Right renal pelvis (tissue), 4 donors: ENCODE measurements around the gene PDZD2. TPM values are rescaled to one million over a fixed set of nuclear protein-coding genes. Genes with fewer than 3 reads are reported as not detected.

Experiments
- DNase-seq, 4 donors: peaks; one replicate each; pipeline ENCODE4 v3.0.0-alpha.2; 2013; ENCODE audit warnings: low read depth in 4 of 4, low spot score in 3 of 4, missing footprints in 1 of 4
- polyA plus RNA-seq, 4 donors: library from polyadenylated mRNA; unstranded; fragments of 120-200 nt; gene quantifications; one replicate each; pipeline ENCODE4 v1.2.1, GENCODE V29; 2013; ENCODE audit not compliant: insufficient read length in 4 of 4

PDZD2 gene
- polyA plus RNA-seq, 4 donors: 14.9 to 21.5 (median 19.9) TPM

DNA sequence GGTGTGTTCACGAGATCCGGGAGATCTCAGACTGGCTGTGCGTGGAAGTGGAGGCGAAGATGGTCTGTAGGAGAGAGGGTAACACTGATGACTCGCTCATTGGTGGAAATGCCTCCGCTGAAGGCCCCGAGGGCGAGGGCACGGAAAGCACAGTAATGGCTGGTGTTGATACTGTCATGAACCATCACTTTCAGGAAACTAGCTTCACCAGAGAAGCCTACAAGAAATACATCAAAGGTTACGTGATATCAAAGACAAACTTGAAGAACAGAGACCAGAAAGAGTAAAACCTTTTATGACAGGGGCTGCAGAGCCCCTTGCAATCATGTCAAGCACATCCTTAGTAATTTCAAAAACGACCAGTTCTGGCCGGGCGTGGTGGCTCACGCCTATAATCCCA, 269.5 kb downstream of the PDZD2 start:
- no peak for DNase-seq

DNA sequence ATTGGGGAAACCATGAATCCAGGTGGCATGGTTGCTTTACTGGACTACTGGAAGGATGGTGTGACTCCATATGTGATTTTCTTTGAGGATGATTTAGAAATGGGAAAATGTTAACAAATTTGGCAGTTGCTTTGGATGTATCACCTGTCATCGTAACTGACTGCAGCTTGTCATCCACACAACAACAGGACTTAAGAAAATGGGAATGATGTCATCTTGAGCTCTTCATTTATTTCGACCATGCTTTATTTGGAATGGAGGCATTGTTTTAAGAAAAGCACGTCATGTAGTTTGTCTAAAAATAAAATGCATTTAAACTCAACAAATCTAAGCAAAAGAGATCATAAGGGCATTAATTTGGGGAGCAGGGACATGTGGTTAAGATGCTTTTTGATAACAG, 270.1 kb downstream of the PDZD2 start:
- no peak for DNase-seq

DNA sequence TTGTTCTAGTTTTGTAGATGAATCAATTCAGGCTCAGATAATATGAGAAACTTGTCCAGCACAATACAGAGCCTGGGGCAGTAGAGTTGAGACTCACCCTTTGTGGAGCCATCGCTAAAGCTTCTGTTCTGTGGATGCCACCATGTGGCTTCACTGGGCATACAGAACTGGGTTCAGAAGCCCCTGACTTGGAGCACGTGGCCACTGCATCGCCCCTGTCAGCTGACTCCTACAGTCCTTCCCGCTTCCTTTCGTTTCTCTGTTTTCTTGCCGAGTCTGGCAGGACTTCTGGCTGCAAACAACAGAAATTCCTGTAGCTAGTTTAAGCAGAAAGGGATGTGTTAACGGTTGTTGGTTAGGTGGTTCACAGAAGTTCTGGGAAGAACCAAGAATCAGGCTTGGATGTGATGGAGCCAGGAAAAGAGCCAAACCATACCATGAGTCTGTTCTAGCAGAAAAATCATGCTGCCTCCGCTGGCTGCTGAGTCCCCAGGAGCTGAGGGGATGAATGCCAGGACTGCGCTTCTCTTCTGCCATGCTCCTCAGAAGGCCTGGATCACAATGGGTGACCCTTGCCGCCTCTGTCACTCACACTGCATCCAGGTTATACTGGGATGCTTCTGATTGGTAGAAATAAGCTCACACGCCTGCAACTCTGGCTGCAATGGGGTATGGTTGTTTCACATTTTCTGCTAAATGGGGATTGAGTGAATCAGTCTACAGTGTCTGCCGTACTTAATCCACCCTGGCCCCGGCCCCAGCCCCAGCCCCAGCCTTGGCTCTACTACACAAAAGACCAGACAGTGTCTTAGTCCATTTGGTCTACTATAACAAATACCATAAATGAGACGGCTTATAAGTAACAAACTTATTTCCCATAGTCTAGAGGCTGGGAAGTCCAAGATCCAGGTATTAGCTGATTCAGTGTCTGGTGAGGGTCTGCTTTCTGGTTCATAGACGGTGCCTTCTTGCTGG, 272.6 kb downstream of the PDZD2 start:
- no peak for DNase-seq

DNA sequence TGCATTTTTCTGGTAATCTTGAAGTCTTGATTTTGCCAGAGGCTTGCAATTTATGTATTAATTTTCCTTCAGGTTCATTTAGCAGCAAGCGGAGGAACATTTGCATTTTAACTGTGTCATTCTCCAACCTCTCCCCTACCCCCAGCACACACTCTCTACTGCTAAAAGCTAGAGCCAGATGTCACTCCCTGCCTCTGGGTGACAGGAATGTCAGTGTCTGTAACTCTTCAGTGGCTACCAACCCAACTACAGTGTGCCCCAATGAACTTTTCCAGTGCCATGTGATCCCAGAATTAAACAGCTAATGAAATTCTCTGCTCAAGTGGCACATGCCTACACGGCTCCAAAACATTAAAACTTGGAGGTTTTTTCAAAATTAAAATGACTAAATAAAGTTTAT, 274.9 kb downstream of the PDZD2 start:
- no peak for DNase-seq

DNA sequence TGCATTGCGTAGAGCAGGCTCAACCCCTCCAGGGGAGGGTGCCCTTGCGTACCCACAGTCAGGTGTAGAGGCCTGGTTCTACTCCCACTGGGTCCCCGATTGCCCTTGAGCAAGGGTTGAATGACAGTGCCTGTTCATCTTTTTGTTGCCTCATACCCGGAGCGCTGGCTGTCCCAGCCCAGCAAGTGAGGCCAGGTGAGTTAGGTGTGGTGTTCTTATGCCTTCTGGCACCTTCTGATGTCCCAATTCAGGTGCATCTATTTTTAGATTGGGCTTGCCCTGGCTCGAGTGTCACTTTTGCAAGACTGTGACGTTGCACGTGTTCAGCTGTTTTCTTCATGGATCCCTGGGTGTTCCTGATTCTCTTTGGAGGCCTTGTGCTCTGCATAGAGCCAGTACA, 277.4 kb downstream of the PDZD2 start:
- no peak for DNase-seq

DNA sequence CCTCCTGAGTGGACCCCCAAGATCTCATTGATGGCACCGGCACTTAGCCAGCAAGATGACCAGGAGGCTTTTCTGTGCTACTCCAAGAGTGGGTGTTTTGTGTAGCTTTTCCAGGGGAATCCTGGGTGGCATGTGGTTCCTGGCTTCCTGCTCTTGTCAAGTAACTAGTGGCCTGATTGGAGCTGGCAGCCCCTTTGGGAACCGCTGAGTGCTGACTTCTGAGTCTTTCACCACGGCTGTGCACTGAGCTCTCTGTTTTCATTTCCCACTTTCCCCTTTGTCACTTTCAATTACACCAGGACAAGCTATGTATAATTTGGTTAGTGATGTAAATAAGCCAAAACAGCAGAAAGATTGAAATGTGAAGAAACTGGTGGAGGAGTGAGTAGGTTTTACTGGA, 279.8 kb downstream of the PDZD2 start:
- no peak for DNase-seq

DNA sequence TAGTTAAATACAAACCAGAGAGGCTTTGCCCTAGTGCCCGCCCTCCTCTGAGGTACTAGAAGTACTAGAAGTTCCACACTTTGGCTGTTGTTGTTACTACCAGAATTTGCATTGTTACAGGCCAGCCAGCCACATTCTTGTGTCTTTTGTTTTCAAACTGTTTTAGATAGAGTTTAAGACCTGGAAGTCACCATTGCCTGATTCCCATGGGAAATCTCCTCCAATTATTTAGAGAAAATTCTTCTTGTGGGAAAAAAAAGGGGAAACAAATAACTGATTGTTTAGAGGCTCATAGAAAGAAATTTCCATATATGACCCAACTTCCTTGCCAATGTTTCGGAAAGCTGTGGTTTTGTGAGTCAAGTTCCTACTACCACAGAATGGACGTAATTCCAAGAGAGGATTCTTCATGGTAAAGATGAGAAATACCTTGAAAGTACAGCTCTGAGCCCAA, 282.9 kb downstream of the PDZD2 start:
- no peak for DNase-seq

DNA sequence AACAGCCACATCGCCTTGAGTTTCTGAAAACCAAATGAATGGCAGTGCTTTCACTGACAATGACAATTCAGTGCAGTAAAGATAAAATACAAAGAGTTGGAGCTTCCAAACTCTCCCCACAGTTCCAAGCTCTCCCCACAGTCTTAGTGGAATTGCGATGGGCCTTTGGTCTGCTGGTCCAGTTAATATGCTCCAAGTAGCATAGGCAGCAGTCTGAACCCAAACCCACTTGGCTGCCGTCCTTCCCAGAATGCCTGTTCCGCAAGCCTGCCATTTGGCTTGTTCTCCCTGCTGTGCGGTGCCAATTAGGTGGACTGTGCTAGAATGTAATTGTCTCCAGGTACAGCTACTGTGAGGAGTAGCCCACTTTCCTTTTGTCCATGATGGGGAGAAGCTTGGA, 285.1 kb downstream of the PDZD2 start:
- no peak for DNase-seq

DNA sequence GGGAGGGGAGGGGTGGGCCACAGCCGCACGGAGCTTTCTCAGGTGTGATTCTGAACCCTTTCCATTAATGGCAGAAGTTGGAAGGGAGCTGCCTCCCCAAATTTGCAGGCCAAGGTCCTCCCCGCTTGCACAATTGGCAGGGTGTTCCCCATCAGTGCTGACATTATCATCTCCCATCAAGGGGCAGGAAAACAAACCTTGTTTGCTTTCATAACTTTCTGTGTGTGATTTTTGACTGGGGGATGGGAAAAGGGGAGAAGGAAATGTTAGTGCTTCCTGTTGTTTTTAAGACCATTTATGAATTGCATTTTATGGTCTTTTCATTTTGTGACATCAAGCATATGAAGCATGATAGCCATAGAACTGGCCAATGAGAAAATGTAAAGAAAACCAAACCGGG, 292.9 kb downstream of the PDZD2 start:
- no peak for DNase-seq

DNA sequence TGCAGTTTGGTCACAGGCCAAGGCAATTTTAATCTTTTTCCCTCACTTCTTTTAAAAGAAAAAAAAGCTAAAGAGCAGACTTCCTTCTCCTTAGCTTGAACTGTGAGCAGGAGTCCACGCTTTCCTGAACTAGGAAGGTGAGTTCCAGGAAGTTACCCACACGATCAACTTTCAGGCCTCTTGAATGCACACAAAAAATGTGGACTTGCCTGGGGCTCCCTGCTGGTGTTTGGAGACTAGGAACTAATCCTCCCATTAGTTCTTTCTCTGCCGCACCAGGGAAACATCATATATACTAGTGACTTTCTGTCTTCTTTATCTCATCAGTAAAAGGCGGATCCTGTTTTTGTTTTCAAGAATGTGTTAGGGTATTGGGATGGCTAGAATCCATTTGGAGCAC, 295.2 kb downstream of the PDZD2 start:
- DNase-seq: no peak

DNA sequence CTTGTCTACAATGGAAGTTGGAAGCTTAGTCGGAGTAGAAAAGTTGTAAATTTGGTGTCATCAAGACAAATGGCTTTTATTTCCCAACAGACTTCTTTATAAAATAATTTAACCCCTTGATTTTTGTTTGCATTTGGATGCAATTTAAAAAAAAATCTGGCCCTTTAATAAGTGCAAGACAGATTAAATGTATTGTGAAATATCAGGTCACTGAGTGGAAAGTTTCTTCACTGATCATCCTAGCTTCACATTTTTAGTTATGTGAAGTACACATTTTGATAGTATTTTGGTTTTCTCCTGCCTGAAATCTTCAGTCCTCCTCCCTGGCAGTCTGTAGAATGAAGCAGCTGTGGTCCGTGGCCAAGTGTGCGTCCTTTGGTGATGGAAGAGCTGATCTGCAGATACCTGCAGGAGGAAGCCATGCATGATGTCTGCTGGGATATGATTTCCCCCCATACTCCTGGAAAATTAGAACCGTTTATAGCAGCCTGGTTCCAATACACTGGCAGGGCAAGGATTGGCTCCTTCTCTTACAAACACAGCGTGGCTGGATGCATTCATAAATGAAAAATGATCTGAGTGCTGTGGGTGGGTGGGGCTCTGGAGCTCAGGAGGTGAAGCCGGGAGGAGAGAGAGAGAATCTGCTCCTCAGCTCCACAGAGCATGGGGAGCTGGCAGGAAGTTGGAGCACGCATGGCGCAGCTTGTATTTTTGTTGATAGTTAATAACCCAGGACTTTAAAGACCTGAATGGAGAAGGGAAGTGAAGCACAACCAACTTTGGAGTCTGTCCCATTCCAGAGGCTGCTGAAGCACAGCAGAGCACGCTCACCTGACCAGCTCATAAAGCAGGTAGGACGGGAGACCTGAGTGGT, 296.8 kb downstream of the PDZD2 start:
- DNase-seq: peak in 3 of 4 donors; percentile 20 to 60 (median 45)

DNA sequence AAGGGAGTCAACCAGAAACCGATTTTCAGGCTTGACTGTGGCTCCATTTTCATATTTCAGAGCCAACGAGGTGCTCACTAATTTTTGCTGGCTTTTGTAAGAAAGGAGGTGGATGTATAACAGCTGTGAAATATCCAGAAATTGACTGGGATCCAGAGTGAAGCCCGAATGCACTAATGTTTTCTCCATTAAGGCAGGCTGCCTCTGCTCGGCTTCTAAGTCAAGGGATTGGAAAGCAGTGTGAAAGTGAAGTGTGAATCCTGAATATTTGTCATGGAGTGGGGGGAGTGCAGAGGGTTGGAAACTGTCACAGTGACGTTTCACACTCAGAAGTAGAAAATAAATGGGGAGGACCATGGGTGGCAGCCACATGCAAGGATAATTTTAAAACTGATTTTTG, 297.8 kb downstream of the PDZD2 start:
- DNase-seq: peak in 1 of 4 donors; percentile 16

DNA sequence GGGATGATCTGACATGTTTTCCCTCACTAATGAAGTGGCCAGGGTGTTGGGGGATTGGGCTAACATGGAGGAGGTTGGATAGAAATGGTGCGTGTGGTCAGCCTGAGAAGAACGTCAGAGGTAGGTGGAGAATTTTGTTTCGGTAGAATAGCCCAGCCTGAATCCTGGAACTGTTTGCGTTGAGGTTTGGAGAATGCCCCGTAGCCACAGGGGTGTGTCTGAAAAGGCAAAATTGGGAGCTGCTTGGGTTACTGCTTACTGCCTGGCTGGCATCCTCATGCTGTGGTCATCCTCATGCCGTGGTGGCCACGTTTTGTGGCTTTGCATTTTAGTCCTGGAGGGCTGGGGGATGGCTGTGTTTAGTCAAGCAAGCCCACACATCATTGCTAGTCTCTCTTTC, 298.3 kb downstream of the PDZD2 start:
- DNase-seq: no peak

DNA sequence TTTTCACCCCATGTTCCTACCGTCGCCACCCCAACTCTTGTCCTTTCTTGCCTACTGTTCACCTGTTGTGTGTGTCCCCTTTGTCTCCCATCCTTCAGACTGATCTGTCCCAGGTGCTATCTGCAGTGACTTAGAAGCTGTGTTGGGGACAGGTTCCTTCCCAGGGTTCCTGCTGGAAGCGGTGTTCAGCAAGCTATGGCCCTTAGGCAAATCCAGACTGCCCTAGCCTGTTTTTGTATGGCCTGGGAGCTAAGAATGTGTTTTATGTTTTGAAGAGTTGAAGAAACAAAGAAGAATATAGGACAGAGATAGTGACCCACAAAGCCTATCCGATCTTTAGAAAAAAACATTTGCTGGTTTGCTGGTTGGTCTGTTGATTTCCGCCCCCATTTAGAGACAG, 298.8 kb downstream of the PDZD2 start:
- DNase-seq: no peak

DNA sequence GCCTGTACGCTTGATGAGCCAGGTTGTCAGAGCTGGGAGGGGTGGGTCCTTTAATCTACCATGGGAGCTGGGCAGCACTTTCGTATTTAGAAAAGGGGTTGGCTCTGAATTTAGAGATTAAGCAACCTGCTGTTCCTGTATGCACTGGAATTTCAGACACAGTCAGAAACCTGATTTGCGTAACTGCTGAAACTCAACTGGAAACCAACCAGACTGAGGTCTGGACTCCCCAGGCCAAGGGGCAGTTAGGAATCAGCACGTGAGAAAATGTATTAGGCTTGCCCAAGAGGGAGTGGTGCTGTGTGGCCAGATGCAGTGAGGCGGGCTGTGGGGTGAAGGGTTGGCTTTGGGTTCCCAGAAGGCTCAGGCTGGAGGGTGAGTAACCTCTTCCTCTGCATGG, 300.2 kb downstream of the PDZD2 start:
- no peak for DNase-seq

DNA sequence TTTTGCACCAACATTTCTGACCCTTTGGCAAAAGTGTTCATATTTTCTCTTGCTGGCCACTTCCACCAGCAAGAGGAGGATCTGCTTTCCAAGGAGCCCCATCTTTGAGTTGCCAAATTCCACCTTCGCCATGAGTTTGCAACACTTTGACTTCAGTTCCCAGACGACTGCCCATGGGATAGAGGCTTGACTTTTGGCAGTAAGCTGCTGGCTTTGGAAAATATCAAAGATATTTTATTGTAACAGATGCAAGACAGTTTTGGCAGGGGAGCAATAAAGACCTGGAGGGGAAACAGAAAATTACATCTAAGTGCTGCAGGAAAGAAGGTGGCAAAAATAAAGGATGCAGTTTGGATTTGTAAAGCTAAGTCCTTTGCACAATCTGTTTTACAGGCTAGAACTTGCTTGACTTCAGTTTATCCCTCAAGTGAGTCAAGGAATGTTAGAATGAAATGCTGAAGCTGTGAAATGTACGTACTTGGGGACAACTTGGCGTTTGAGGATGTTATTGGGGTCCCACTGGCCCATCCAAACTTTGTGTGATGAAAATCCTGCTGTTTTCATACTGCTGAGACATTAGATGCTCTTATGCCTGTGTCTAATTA, 302.3 kb downstream of the PDZD2 start:
- DNase-seq: no peak

DNA sequence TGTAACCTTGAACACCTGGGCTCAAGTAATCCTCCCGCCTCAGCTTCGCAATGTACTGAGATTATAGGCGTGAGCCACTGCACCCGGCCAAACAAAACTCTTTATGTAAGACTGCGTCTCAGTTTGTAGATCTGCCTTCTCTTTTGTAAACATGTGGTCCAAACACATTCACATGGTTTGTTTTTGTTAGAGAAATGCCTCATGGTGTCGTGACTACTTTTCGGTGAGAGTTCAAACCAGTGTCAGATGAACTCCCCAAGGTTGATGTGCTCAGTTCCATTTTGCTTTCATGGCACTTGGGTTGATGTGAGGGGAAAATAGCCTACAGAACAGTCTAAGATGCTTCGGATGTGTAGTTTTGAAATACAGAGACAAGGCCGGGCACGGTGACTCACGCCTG, 303.6 kb downstream of the PDZD2 start:
- no peak for DNase-seq

DNA sequence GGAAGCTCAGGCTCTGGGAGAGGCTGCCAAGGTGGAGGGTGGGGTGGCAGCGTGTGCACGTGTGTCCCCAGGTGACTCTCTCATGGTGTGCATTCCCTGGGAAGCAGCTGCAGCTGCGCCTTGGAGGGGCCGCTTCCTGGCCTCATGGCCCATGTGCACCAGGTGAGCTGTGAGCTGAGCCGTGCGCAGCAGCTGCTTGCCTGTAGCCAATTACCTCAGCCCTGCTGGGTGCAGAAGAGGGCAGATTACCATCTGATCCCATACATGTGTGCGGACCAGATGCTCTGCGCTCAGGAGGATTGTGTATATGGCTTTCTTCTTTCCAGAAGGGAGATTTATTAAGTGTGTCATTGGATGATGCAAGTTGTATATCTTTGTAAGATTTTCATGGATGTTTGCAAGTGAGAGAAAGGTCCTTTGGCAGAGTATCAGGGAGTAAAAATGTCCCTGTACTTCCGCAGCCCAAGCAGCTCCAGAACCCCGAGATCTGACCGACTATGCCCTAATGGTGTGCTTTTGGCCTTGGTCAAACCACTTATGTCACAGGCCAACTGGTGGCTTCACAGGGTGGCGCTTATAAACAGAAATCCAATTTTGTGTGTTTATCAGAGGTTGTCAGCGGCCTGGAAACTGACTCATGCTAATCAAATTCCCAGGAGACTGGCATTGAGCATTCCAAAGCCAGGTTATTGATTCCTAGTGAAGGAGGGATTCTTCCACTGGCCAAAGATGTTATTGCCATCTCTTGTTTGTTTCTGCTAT, 305.9 kb downstream of the PDZD2 start:
- DNase-seq: no peak

DNA sequence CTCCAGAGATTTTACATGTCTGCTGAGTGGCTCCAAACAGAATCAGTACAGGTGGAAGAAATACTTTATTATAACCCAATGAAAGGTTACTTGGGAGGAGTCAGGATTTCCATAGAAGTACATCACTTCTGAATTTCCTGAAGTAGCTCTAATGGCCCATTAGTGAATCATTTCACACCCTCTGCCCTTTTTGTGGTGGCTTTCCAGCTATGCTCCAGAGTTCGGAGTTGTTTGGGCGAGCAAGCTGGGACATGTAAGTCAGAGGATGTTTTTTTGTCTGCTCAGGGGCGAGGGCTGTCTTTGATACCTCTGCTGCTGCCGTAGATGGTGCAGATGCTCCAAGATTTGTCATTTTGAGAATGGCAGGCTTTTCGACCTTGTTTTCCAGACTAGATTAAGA, 309.1 kb downstream of the PDZD2 start:
- DNase-seq: no peak

DNA sequence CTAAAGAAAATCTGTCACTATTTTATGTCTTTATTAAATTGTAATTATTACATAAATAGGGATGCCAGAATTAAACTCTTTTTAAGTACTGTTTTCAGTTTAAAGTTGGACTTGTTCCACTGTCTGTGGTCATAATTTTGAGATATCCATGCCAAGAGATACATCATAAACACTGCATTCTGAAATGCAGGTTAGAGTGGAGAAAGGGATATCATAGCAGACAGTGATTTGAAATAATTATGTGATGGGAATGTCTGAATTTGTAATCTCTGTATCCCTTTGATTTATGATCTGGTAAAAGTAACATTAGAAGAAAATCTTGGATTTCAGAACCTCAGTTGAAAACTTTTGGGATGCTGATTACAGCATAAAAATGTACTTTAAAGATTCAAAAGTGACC, 313.1 kb downstream of the PDZD2 start:
- no peak for DNase-seq
